OCI-LY1 (cell line): Measurements from ENCODE around the gene USH2A.

ENCODE experiments used
- H2AFZ ChIP-seq: fragments of 200-600 bp; sonication (generic), shearing (Covaris generic); 2 replicates; pipeline ENCODE4 v1.6.0; 2014; ENCODE audit warnings: antibody characterized with exemption, mild to moderate bottlenecking, low read length
- H3F3A ChIP-seq: fragments of 200-600 bp; sonication (generic), shearing (Covaris generic); 2 replicates; pipeline ENCODE4 v1.6.0; 2014; ENCODE audit warnings: mild to moderate bottlenecking, antibody characterized with exemption, low read length, moderate library complexity; ENCODE audit not compliant: insufficient read depth
- H3K27ac ChIP-seq: fragments of 200-600 bp; sonication (generic); 2 replicates; pipeline ENCODE4 v1.5.1; 2014; ENCODE audit warnings: low read length, mixed run types, mild to moderate bottlenecking, low read depth; ENCODE audit not compliant: poor library complexity, severe bottlenecking
- H3K27me3 ChIP-seq: fragments of 200-600 bp; sonication (generic); 2 replicates; pipeline ENCODE4 v1.6.0; 2014; ENCODE audit warnings: antibody characterized with exemption, mild to moderate bottlenecking, low read length, moderate library complexity; ENCODE audit not compliant: insufficient read depth
- H3K36me3 ChIP-seq: fragments of 200-600 bp; sonication (generic); 2 replicates; pipeline ENCODE4 v1.6.1; 2014; ENCODE audit warnings: mild to moderate bottlenecking, antibody characterized with exemption, low read length, moderate library complexity, mixed read lengths; ENCODE audit not compliant: insufficient read depth
- H3K4me1 ChIP-seq: fragments of 200-600 bp; sonication (generic); 2 replicates; pipeline ENCODE4 v1.5.1; 2014; ENCODE audit warnings: mild to moderate bottlenecking, low read length, moderate library complexity; ENCODE audit not compliant: insufficient read depth, severe bottlenecking
- H3K4me2 ChIP-seq: fragments of 200-600 bp; sonication (generic), shearing (Covaris generic); 2 replicates; pipeline ENCODE4 v1.6.1; 2014; ENCODE audit warnings: low read length
- H3K4me3 ChIP-seq: fragments of 200-600 bp; sonication (generic); 2 replicates; pipeline ENCODE4 v1.5.1; 2014; ENCODE audit warnings: low read length, low read depth, mild to moderate bottlenecking, mixed read lengths; ENCODE audit not compliant: poor library complexity, severe bottlenecking
- H3K79me2 ChIP-seq: fragments of 200-600 bp; shearing (Covaris generic); 2 replicates; pipeline ENCODE4 v1.6.1; 2016; ENCODE audit warnings: mixed run types, low read length, mixed read lengths; ENCODE audit not compliant: insufficient read depth
- H3K9ac ChIP-seq: fragments of 200-600 bp; sonication (generic), shearing (Covaris generic); 2 replicates; pipeline ENCODE4 v1.6.1; 2014; ENCODE audit warnings: mild to moderate bottlenecking, low read length, mixed read lengths
- H3K9me2 ChIP-seq: fragments of 200-600 bp; sonication (generic), shearing (Covaris generic); 2 replicates; pipeline ENCODE4 v1.6.1; 2014; ENCODE audit warnings: low read depth, mild to moderate bottlenecking, low read length, mixed read lengths
- H3K9me3 ChIP-seq: fragments of 200-600 bp; shearing (Covaris generic); 2 replicates; pipeline ENCODE4 v1.6.1; 2014; ENCODE audit warnings: low read length, mixed read lengths
- H4K20me1 ChIP-seq: fragments of 200-600 bp; sonication (generic), shearing (Covaris generic); 2 replicates; pipeline ENCODE4 v1.6.0; 2016; ENCODE audit warnings: mild to moderate bottlenecking, low read length; ENCODE audit not compliant: insufficient read depth
- CTCF ChIP-seq: fragments of 200-600 bp; sonication (generic), shearing (Covaris generic); IDR thresholded peaks from 2 replicates; pipeline ENCODE4 v1.5.1; 2017; ENCODE audit warnings: mild to moderate bottlenecking, antibody characterized with exemption, low read length, moderate library complexity, mixed read lengths
- EZH2 ChIP-seq: fragments of 200-600 bp; sonication (generic), shearing (Covaris generic); IDR thresholded peaks from 2 replicates; pipeline ENCODE4 v1.8.0; 2017; ENCODE audit warnings: borderline replicate concordance, mixed run types, mild to moderate bottlenecking, antibody characterized with exemption, low read length, moderate library complexity, mixed read lengths

USH2A gene

GRCh38 chr1:216032961-216033614, 390.2 kb downstream of the USH2A start:
- Histone ChIP-seq H3K36me3 (no peaks in the 10 kb centered on the region), H4K20me1 (no peaks in the 10 kb centered on the region), H3K4me1 (no peaks in the 10 kb centered on the region), H3K9me3 (no peaks in the 10 kb centered on the region), H3F3A (no peaks in the 10 kb centered on the region), H3K27me3 (no peaks in the 10 kb centered on the region), H3K79me2 (no peaks in the 10 kb centered on the region), H3K4me3 (no peak overlapping the region), H3K9me2 (no peaks in the 10 kb centered on the region), H3K27ac (no peak overlapping the region), H3K9ac (no peak overlapping the region), H2AFZ (no peak overlapping the region), H3K4me2 (no peak overlapping the region)
- TF ChIP-seq CTCF (no peak), EZH2 (no peak)

- no peak overlapping the region for H3K4me3 ChIP-seq
- no peaks in the 10 kb centered on the region for H3K27me3 ChIP-seq
- no peak overlapping the region for H3K4me2 ChIP-seq
- H3K9ac ChIP-seq: no peak overlapping the region
- no peaks in the 10 kb centered on the region for H3K9me2 ChIP-seq
- no peak overlapping the region for H3K27ac ChIP-seq
- H3K9me3 ChIP-seq: no peaks in the 10 kb centered on the region
- H3F3A ChIP-seq: no peaks in the 10 kb centered on the region
- H3K36me3 ChIP-seq: no peaks in the 10 kb centered on the region
- no peak overlapping the region for H2AFZ ChIP-seq
- TF ChIP-seq EZH2 (no peak), CTCF (no peak)
- H3K4me1 ChIP-seq: no peaks in the 10 kb centered on the region
- no peaks in the 10 kb centered on the region for H3K79me2 ChIP-seq
- no peaks in the 10 kb centered on the region for H4K20me1 ChIP-seq
Observed at GRCh38 chr1:216032284-216032683, 391.0 kb downstream of the USH2A start.

- no peaks in the 10 kb centered on the region for H4K20me1 ChIP-seq
- H3F3A ChIP-seq: no peaks in the 10 kb centered on the region
- no peak overlapping the region for H2AFZ ChIP-seq
- H3K9ac ChIP-seq: no peak overlapping the region
- H3K79me2 ChIP-seq: no peaks in the 10 kb centered on the region
- no peaks in the 10 kb centered on the region for H3K9me2 ChIP-seq
- H3K9me3 ChIP-seq: no peaks in the 10 kb centered on the region
- H3K4me3 ChIP-seq: no peak overlapping the region
- H3K36me3 ChIP-seq: no peaks in the 10 kb centered on the region
- no peak overlapping the region for H3K4me2 ChIP-seq
- TF ChIP-seq CTCF (no peak), EZH2 (no peak)
- H3K27ac ChIP-seq: no peak overlapping the region
- no peaks in the 10 kb centered on the region for H3K27me3 ChIP-seq
- no peaks in the 10 kb centered on the region for H3K4me1 ChIP-seq
Observed at GRCh38 chr1:216028631-216029030, 394.6 kb downstream of the USH2A start.
